Neural crest cell (in vitro differentiated cells): ENCODE data around the gene CEMIP2. TPM values are rescaled to one million over a fixed set of nuclear protein-coding genes. Genes with fewer than 3 reads are reported as not detected.

Experiments used
- DNase-seq: peaks from one replicate; pipeline ENCODE4 v3.0.0; 2021; ENCODE audit warnings: low read depth, mixed read lengths, low spot score
- H3K27ac Mint-ChIP-seq: one replicate; pipeline ENCODE4 v1.8.0; 2021; ENCODE audit warnings: mild to moderate bottlenecking, mixed read lengths; ENCODE audit not compliant: unreplicated experiment
- H3K27me3 Mint-ChIP-seq: 2 replicates; pipeline ENCODE4 v1.8.0; 2021; ENCODE audit warnings: low read depth, mild to moderate bottlenecking, mixed read lengths
- H3K36me3 Mint-ChIP-seq: 2 replicates; pipeline ENCODE4 v1.8.0; 2021; ENCODE audit warnings: low read depth, mild to moderate bottlenecking, mixed read lengths
- H3K4me1 Mint-ChIP-seq: 2 replicates; pipeline ENCODE4 v1.8.0; 2021; ENCODE audit warnings: mixed read lengths
- H3K4me3 Mint-ChIP-seq: one replicate; pipeline ENCODE4 v1.8.0; 2021; ENCODE audit warnings: mild to moderate bottlenecking, mixed read lengths
- H3K9me3 Mint-ChIP-seq: 2 replicates; pipeline ENCODE4 v1.8.0; 2021; ENCODE audit warnings: mixed read lengths
- total RNA-seq: library from RNA; stranded (reverse); gene quantifications from 2 replicates; pipeline ENCODE4 v1.2.1, GENCODE V29; 2021
- TF ChIP-seq, protein P1 (sequence below): fragments of 200-600 bp; sonication (generic); conservative IDR thresholded peaks from 2 replicates; pipeline ENCODE4 v1.5.0; 2021; ENCODE audit warnings: antibody characterized with exemption, mild to moderate bottlenecking

Gene CEMIP2
- total RNA-seq, 1 donor from 2014 or later = 94.4 TPM

DNA sequence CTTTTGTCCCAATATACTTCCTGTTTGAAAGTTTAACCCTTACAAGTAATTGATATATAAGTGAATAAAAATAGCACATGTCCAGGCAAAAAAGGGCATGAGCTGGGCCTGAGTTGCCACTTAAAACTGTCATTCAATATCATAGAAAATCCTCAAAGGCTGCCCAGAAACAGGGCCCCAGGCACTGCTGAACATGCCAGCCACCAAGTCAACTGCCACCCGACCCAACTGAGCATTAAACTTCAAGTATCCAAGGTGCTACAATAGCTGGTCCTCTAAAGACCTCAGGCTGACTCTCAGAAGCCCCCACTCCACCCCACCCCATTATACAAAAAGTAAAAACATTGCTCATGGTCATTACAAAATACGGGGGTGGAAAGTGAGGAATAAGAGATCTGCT lies 83.7 kb downstream of the CEMIP2 start:
- Mint-ChIP-seq H3K9me3 (no peaks in the 10 kb centered on the region), H3K27ac (no peak overlapping the region), H3K27me3 (no peaks in the 10 kb centered on the region), H3K36me3 (peaks cover 15% of the 10 kb centered on the region), H3K4me3 (no peak overlapping the region), H3K4me1 (peaks cover 20% of the 10 kb centered on the region)
- no peak for DNase-seq
- TF ChIP-seq, protein P1, sequence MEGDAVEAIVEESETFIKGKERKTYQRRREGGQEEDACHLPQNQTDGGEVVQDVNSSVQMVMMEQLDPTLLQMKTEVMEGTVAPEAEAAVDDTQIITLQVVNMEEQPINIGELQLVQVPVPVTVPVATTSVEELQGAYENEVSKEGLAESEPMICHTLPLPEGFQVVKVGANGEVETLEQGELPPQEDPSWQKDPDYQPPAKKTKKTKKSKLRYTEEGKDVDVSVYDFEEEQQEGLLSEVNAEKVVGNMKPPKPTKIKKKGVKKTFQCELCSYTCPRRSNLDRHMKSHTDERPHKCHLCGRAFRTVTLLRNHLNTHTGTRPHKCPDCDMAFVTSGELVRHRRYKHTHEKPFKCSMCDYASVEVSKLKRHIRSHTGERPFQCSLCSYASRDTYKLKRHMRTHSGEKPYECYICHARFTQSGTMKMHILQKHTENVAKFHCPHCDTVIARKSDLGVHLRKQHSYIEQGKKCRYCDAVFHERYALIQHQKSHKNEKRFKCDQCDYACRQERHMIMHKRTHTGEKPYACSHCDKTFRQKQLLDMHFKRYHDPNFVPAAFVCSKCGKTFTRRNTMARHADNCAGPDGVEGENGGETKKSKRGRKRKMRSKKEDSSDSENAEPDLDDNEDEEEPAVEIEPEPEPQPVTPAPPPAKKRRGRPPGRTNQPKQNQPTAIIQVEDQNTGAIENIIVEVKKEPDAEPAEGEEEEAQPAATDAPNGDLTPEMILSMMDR = no peak

GRCh38 chr9:71683598-71684235 lies 84.6 kb downstream of the CEMIP2 start:
- H3K27me3 Mint-ChIP-seq = no peaks in the 10 kb centered on the region
- DNase-seq = no peak

DNA sequence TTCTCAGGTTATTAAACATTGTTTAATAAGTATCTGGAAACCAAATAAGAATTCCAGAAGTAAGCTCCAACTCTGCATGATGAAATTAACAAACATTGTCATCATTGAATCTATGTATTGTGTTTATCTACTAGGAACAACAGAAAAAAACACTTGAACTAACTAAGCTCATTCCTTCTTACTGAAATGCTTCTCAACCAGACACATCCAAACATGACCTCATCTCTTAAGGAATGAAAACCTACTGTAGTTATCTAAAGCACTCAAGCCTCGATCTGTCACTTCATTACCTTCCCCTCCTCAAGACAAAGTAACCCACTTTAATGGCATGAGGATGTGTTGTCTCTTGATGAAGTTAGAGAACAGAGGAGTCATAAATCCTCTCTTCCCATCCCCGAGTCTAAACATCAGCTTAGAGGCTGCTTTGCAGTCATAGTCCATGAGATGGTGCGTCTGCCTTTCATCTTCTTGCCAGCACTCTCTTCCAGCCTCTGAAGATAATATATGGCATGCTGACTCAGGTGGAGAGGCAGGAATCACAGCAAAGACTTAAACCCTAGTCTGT lies 86.5 kb downstream of the CEMIP2 start:
- TF ChIP-seq, protein P1 = no peak
- Mint-ChIP-seq H3K27ac (no peak overlapping the region), H3K4me3 (no peak overlapping the region), H3K9me3 (peaks cover under 1% of the 10 kb centered on the region), H3K27me3 (no peaks in the 10 kb centered on the region), H3K36me3 (peaks cover 15% of the 10 kb centered on the region), H3K4me1 (peaks cover 20% of the 10 kb centered on the region)
- DNase-seq = no peak

More at GRCh38 chr9:71683598-71684235, 84.6 kb downstream of the CEMIP2 start:
- H3K4me3 Mint-ChIP-seq = no peak overlapping the region
- no peak overlapping the region for H3K27ac Mint-ChIP-seq
- TF ChIP-seq, protein P1 = no peak
- peaks cover 14% of the 10 kb centered on the region for H3K36me3 Mint-ChIP-seq
- no peaks in the 10 kb centered on the region for H3K9me3 Mint-ChIP-seq
- H3K4me1 Mint-ChIP-seq = peaks cover 20% of the 10 kb centered on the region

GRCh38 chr9:71681104-71681707 lies 87.1 kb downstream of the CEMIP2 start:
- H3K36me3 Mint-ChIP-seq = peaks cover 21% of the 10 kb centered on the region
- H3K27ac Mint-ChIP-seq = no peak overlapping the region
- H3K4me1 Mint-ChIP-seq = peaks cover 20% of the 10 kb centered on the region

DNA sequence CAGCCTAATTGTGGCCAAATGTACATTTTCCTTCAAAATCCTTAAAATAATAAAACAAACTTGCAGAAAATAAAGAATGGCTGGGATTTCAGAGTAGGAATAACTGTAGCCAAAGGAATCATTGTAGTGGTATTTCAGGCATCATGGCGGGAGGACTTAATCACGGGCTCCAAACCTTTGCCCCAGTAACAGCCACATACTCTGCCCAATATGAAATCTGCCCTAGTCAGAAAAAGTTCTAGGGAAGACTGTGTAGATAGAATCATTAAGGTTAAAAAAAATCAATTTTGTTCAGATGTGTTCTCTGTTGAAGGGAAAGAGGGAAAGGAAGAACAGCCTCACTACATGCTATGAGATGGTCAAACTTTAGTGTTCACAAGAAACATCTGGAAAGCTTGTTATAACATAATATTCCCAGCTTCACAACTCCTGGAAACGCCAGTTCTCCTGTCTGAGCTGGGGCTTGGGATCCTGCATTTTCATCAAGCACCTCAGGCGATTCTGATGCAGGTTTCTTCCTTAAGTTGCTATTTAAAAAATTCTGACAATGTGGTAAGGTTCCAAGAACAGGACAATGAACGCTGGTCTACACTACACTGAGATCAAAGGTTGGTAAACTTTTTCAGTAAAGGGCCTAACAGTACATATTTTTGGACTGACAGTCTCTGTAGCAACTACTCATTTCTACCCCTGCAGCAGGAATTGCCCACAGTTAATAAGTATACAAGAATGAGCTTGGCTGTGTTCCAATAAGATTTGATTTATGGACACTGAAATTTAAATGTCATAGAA lies 87.9 kb downstream of the CEMIP2 start:
- TF ChIP-seq, protein P1 = no peak
- Mint-ChIP-seq H3K27me3 (no peaks in the 10 kb centered on the region), H3K9me3 (peaks cover 5% of the 10 kb centered on the region), H3K36me3 (peaks cover 16% of the 10 kb centered on the region), H3K27ac (no peak overlapping the region), H3K4me3 (no peak overlapping the region), H3K4me1 (peaks cover 13% of the 10 kb centered on the region)
- DNase-seq = no peak

More at GRCh38 chr9:71681104-71681707, 87.1 kb downstream of the CEMIP2 start:
- H3K4me3 Mint-ChIP-seq = no peak overlapping the region
- TF ChIP-seq, protein P1 = no peak
- H3K27me3 Mint-ChIP-seq = no peaks in the 10 kb centered on the region
- H3K9me3 Mint-ChIP-seq = peaks cover 5% of the 10 kb centered on the region
- no peak for DNase-seq
